K562 (cell line): ENCODE measurements around the gene SCARF1. TPM values are rescaled to one million over a fixed set of nuclear protein-coding genes. Genes with fewer than 3 reads are reported as not detected.
A peak's percentile ranks its signal among the peaks of the same experiment; 100 is the strongest.

ENCODE experiments used
- ARID1B ChIP-seq: fragments of 450-650 bp; IDR thresholded peaks from 2 replicates; pipeline ENCODE4 v1.6.1; 2016; ENCODE audit warnings: antibody characterized with exemption, mild to moderate bottlenecking, inconsistent platforms
- CBX1 ChIP-seq: sonication (generic); IDR thresholded peaks from 2 replicates; pipeline ENCODE4 v1.6.1; 2016; ENCODE audit warnings: antibody characterized with exemption, low read depth, mild to moderate bottlenecking
- FUS ChIP-seq: fragments of 200-400 bp; formaldehyde crosslinking; optimal IDR thresholded peaks from 2 replicates; pipeline ENCODE3; 2017; ENCODE audit warnings: low read depth, low read length
- GTF2A2 ChIP-seq: IDR thresholded peaks from 2 replicates; pipeline ENCODE4 v1.6.1; 2016; ENCODE audit warnings: mild to moderate bottlenecking, missing genetic modification characterization, missing compliant biosample characterization
- HMGN3 ChIP-seq: IDR thresholded peaks from 2 replicates; pipeline ENCODE4 v1.6.1; 2011; ENCODE audit warnings: borderline replicate concordance, low read depth, mild to moderate bottlenecking, mixed read lengths, low read length; ENCODE audit not compliant: insufficient read length; ENCODE audit errors: extremely low read depth
- LARP7 ChIP-seq: fragments of 450-650 bp; IDR thresholded peaks from 2 replicates; pipeline ENCODE4 v1.6.1; 2016
- LEF1 ChIP-seq: fragments of 450-650 bp; IDR thresholded peaks from 2 replicates; pipeline ENCODE4 v1.6.1; 2016; ENCODE audit warnings: mild to moderate bottlenecking
- NCOA6 ChIP-seq: fragments of 450-650 bp; IDR thresholded peaks from 2 replicates; pipeline ENCODE4 v1.6.1; 2017; ENCODE audit warnings: mild to moderate bottlenecking
- POLR2B ChIP-seq: fragments of 450-650 bp; IDR thresholded peaks from 2 replicates; pipeline ENCODE4 v1.6.1; 2018; ENCODE audit warnings: low read depth; ENCODE audit not compliant: partially characterized antibody
- RAD21 ChIP-seq, 2 experiments: fragments of 250-450 bp in 1 of 2; fragments of 450-650 bp in 1 of 2; sonication (Bioruptor Pico) in 1 of 2; formaldehyde crosslinking in 1 of 2; IDR thresholded peaks in 1 of 2; conservative IDR thresholded peaks in 1 of 2; 2 replicates each; pipeline versions ENCODE4 v1.4.0 to v1.8.0; 2020 to 2022; ENCODE audit warnings: mild to moderate bottlenecking in 2 of 2, moderate library complexity in 1 of 2
- SREBF1 ChIP-seq: fragments of 150-350 bp; IDR thresholded peaks from 2 replicates; pipeline ENCODE4 v1.6.1; 2014; ENCODE audit warnings: antibody characterized with exemption, low read depth, low read length, borderline replicate concordance
- TAF9B ChIP-seq: fragments of 450-650 bp; IDR thresholded peaks from 2 replicates; pipeline ENCODE4 v1.6.1; 2018; ENCODE audit warnings: mild to moderate bottlenecking; ENCODE audit not compliant: partially characterized antibody
- TBL1XR1 ChIP-seq, 2 experiments: IDR thresholded peaks; 2 replicates each; pipeline ENCODE4 v1.6.1; 2012; ENCODE audit warnings: improper control_type of control experiment in 2 of 2, low read length in 2 of 2, mild to moderate bottlenecking in 1 of 2
- ZC3H11A ChIP-seq: IDR thresholded peaks from 2 replicates; pipeline ENCODE4 v1.6.1; 2012; ENCODE audit warnings: low read depth, low read length, improper control_type of control experiment
- ZNF133 ChIP-seq: fragments of 250-450 bp; sonication (Bioruptor Pico); IDR thresholded peaks from 2 replicates; pipeline ENCODE4 v1.4.0; 2020; ENCODE audit warnings: mild to moderate bottlenecking
- polyA plus RNA-seq, 8 experiments: library from polyadenylated mRNA; depleted of rRNA in 4 of 8; stranded (reverse) in 5 of 8; unstranded in 3 of 8; fragments of >200 nt; fragmentation: Nextera tagmentation in 2 of 8; fragmentation: Illumina TruSeq in 1 of 8; extraction: Ambion mirVana in 2 of 8; extraction: Trizol in 1 of 8; gene quantifications; 2 replicates each; pipeline versions ENCODE4 v1.2.1 to v1.2.3, GENCODE V29; 2011 to 2014; ENCODE audit warnings: inconsistent platforms in 1 of 8, missing spikeins in 1 of 8
- total RNA-seq, 7 experiments: library from RNA; depleted of rRNA in 6 of 7; stranded (reverse); fragments of >200 nt in 6 of 7; fragmentation: Illumina TruSeq in 2 of 7; extraction: Trizol in 2 of 7; gene quantifications; 2 replicates each; pipeline versions ENCODE4 v1.2.1 to v1.2.3, GENCODE V29; 2011 to 2021; ENCODE audit warnings: low replicate concordance in 1 of 7
- TF ChIP-seq, protein P1 (sequence below): IDR thresholded peaks from 3 replicates; pipeline ENCODE4 v1.6.1; 2011; ENCODE audit warnings: borderline replicate concordance, mild to moderate bottlenecking; ENCODE audit not compliant: insufficient read length, insufficient read depth
- TF ChIP-seq, protein P2 (sequence below): IDR thresholded peaks from 2 replicates; pipeline ENCODE4 v1.6.1; 2016; ENCODE audit warnings: missing genetic modification characterization, missing compliant biosample characterization
- TF ChIP-seq, protein P3 (sequence below): fragments of 450-650 bp; IDR thresholded peaks from 2 replicates; pipeline ENCODE4 v1.7.1; 2018; ENCODE audit warnings: mild to moderate bottlenecking, low read depth; ENCODE audit not compliant: partially characterized antibody
- TF ChIP-seq, protein P4 (sequence below): fragments of 250-450 bp; sonication (Bioruptor Pico); IDR thresholded peaks from 2 replicates; pipeline ENCODE4 v1.5.0; 2020; ENCODE audit warnings: mild to moderate bottlenecking, borderline replicate concordance

The SCARF1 gene
- total and polyA plus RNA-seq, 9 of the 15 experiments (the other 6 are each of a cell fraction or from before 2014, with no cell fraction given): 0.04 to 2.1 (median 0.63) TPM

DNA sequence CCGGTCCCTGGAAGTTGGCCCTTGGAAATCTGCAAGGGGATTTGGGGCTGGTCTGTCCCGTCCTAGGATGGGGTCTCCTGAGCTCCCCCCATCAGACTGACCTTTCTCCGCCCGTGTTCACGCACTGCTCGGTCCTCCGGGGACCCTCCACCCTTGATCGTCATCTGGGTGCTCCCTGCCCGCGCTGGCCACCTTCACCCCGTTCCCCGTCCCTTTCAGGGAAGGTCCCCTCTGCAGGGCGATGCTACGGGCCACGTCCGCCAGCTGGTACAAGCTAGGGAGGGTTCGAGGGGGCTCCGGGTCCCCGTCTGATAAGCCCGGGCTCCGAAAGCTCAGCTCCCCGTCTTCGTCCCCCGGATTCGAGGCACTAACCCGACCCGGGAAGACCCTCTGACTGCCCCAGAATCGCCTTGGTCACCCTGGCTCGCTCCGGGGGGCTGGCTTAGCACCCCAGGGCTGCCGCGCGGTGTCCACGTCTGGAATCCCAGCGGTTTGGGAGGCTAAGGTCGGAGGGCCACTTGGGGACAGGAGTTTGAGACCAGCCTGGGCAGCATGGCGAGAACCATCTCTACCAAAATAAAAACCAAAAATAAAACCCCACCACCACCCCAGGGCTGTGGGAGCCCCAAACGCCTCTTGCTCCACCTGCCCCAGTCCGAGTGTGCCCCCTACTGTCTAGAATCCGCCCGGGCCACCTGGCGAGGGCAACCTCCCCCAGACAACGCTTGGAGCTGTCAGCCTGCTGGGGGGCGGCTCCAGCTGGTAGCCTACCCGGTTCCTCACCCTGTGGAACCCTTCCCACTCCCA lies 15.8 kb downstream of the SCARF1 start (continued):
- no peak for TF ChIP-seq GTF2A2 (tag)
- no peak for TF ChIP-seq ZC3H11A
- TF ChIP-seq TBL1XR1 (IDR thresholded peaks at IDR 0.05; ENCODE audit: low read length in 2 of 2): no peak
- TF ChIP-seq RAD21 (CRISPR knock-in tag; conservative IDR thresholded peaks at IDR 0.05 in 1 of 2, IDR thresholded peaks at IDR 0.05 in 1 of 2): peak; percentile 77 to 78
- no peak for TF ChIP-seq CBX1
- TF ChIP-seq, protein P1, sequence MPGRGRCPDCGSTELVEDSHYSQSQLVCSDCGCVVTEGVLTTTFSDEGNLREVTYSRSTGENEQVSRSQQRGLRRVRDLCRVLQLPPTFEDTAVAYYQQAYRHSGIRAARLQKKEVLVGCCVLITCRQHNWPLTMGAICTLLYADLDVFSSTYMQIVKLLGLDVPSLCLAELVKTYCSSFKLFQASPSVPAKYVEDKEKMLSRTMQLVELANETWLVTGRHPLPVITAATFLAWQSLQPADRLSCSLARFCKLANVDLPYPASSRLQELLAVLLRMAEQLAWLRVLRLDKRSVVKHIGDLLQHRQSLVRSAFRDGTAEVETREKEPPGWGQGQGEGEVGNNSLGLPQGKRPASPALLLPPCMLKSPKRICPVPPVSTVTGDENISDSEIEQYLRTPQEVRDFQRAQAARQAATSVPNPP: no peak
- no peak for TF ChIP-seq HMGN3
- no peak for TF ChIP-seq NCOA6
- TF ChIP-seq LARP7: no peak
- TF ChIP-seq, protein P2, sequence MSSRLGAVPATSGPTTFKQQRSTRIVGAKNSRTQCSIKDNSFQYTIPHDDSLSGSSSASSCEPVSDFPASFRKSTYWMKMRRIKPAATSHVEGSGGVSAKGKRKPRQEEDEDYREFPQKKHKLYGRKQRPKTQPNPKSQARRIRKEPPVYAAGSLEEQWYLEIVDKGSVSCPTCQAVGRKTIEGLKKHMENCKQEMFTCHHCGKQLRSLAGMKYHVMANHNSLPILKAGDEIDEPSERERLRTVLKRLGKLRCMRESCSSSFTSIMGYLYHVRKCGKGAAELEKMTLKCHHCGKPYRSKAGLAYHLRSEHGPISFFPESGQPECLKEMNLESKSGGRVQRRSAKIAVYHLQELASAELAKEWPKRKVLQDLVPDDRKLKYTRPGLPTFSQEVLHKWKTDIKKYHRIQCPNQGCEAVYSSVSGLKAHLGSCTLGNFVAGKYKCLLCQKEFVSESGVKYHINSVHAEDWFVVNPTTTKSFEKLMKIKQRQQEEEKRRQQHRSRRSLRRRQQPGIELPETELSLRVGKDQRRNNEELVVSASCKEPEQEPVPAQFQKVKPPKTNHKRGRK: no peak
- TF ChIP-seq ARID1B: no peak
- TF ChIP-seq ZNF133 (CRISPR knock-in tag): no peak
- TF ChIP-seq TAF9B: no peak
- TF ChIP-seq, protein P3, sequence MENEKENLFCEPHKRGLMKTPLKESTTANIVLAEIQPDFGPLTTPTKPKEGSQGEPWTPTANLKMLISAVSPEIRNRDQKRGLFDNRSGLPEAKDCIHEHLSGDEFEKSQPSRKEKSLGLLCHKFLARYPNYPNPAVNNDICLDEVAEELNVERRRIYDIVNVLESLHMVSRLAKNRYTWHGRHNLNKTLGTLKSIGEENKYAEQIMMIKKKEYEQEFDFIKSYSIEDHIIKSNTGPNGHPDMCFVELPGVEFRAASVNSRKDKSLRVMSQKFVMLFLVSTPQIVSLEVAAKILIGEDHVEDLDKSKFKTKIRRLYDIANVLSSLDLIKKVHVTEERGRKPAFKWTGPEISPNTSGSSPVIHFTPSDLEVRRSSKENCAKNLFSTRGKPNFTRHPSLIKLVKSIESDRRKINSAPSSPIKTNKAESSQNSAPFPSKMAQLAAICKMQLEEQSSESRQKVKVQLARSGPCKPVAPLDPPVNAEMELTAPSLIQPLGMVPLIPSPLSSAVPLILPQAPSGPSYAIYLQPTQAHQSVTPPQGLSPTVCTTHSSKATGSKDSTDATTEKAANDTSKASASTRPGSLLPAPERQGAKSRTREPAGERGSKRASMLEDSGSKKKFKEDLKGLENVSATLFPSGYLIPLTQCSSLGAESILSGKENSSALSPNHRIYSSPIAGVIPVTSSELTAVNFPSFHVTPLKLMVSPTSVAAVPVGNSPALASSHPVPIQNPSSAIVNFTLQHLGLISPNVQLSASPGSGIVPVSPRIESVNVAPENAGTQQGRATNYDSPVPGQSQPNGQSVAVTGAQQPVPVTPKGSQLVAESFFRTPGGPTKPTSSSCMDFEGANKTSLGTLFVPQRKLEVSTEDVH: no peak
- TF ChIP-seq, protein P4, sequence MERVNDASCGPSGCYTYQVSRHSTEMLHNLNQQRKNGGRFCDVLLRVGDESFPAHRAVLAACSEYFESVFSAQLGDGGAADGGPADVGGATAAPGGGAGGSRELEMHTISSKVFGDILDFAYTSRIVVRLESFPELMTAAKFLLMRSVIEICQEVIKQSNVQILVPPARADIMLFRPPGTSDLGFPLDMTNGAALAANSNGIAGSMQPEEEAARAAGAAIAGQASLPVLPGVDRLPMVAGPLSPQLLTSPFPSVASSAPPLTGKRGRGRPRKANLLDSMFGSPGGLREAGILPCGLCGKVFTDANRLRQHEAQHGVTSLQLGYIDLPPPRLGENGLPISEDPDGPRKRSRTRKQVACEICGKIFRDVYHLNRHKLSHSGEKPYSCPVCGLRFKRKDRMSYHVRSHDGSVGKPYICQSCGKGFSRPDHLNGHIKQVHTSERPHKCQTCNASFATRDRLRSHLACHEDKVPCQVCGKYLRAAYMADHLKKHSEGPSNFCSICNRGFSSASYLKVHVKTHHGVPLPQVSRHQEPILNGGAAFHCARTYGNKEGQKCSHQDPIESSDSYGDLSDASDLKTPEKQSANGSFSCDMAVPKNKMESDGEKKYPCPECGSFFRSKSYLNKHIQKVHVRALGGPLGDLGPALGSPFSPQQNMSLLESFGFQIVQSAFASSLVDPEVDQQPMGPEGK: no peak
- no peak for TF ChIP-seq SREBF1
- no peak for TF ChIP-seq POLR2B
- TF ChIP-seq LEF1: no peak
- TF ChIP-seq FUS: no peak
